SK-N-SH (cell line): ENCODE data around the gene DPYSL5. TPM values are rescaled to one million over a fixed set of nuclear protein-coding genes. Genes with fewer than 3 reads are reported as not detected.

Source experiments
- CTCF ChIA-PET: fragments of 300-600, 350-600 bp; formaldehyde crosslinking; extraction: SDS; loops from one replicate; lab custom pipeline; 2021; lab: Yijun Ruan, JAX
- POLR2A ChIA-PET: fragments of 350-600 bp; sonication (Branson Sonifier 250); formaldehyde crosslinking; extraction: SDS; loops from one replicate; lab custom pipeline; 2020; ENCODE audit warnings: antibody characterized with exemption, inconsistent platforms; lab: Yijun Ruan, JAX
- DNase-seq: peaks from one replicate; pipeline ENCODE4 v3.0.0; 2012
- H2AFZ ChIP-seq: fragments of 200-600 bp; sonication (generic); 2 replicates; pipeline ENCODE4 v1.8.1; 2016; ENCODE audit warnings: antibody characterized with exemption, mild to moderate bottlenecking, low read depth
- H3F3A ChIP-seq: fragments of 200-600 bp; sonication (generic); replicated peaks from 2 replicates; pipeline ENCODE3; 2016; ENCODE audit warnings: antibody characterized with exemption, mild to moderate bottlenecking; ENCODE audit not compliant: insufficient read depth
- H3K27ac ChIP-seq, 2 experiments: fragments of 200-500 bp in 1 of 2; fragments of 200-600 bp in 1 of 2; sonication (Bioruptor generic) in 1 of 2; sonication (generic), shearing (Covaris generic) in 1 of 2; 2 replicates each; pipeline versions ENCODE4 v1.5.1 to v1.6.1; 2014 to 2016; ENCODE audit warnings: low read depth in 2 of 2, inconsistent platforms in 1 of 2, low read length in 1 of 2, mild to moderate bottlenecking in 1 of 2, mixed read lengths in 1 of 2
- H3K27me3 ChIP-seq: fragments of 200-600 bp; sonication (generic), shearing (Covaris generic); 2 replicates; pipeline ENCODE4 v1.6.1; 2016; ENCODE audit warnings: mixed run types; ENCODE audit not compliant: insufficient read depth
- H3K36me3 ChIP-seq, 2 experiments: fragments of 200-500 bp in 1 of 2; fragments of 200-600 bp in 1 of 2; sonication (Bioruptor generic) in 1 of 2; sonication (generic) in 1 of 2; replicated peaks in 1 of 2; 2 replicates each; pipeline versions ENCODE3 to v1.5.1; 2014 to 2016; ENCODE audit warnings: low read length in 1 of 2, mild to moderate bottlenecking in 1 of 2; ENCODE audit not compliant: insufficient read depth in 2 of 2, control insufficient read depth in 1 of 2
- H3K4me1 ChIP-seq, 2 experiments: fragments of 200-500 bp in 1 of 2; fragments of 200-600 bp in 1 of 2; sonication (Bioruptor generic) in 1 of 2; sonication (generic), shearing (Covaris generic) in 1 of 2; 2 replicates each; pipeline versions ENCODE4 v1.5.1 to v1.6.1; 2014 to 2016; ENCODE audit warnings: low read depth in 1 of 2, low read length in 1 of 2, mixed run types in 1 of 2; ENCODE audit not compliant: insufficient read depth in 2 of 2, control insufficient read depth in 1 of 2
- H3K4me2 ChIP-seq: fragments of 200-600 bp; sonication (generic), shearing (Covaris generic); 2 replicates; pipeline ENCODE4 v1.6.1; 2017; ENCODE audit warnings: mixed run types
- H3K4me3 ChIP-seq, 2 experiments: fragments of 200-500 bp in 1 of 2; fragments of 200-600 bp in 1 of 2; sonication (Bioruptor generic) in 1 of 2; sonication (generic), shearing (Covaris generic) in 1 of 2; 2 replicates each; pipeline versions ENCODE4 v1.5.1 to v1.8.1; 2014 to 2016; ENCODE audit warnings: low read depth in 2 of 2, inconsistent platforms in 1 of 2, low read length in 1 of 2, mild to moderate bottlenecking in 1 of 2, mixed read lengths in 1 of 2, moderate library complexity in 1 of 2
- H3K79me2 ChIP-seq: fragments of 200-600 bp; sonication (generic); 2 replicates; pipeline ENCODE4 v1.8.1; 2017; ENCODE audit warnings: mild to moderate bottlenecking; ENCODE audit not compliant: insufficient read depth
- H3K9ac ChIP-seq: fragments of 200-600 bp; sonication (generic); 2 replicates; pipeline ENCODE4 v1.6.1; 2017; ENCODE audit warnings: mixed run types
- H3K9me2 ChIP-seq: fragments of 200-600 bp; sonication (generic); 2 replicates; pipeline ENCODE4 v1.6.1; 2017; ENCODE audit warnings: mixed run types
- H3K9me3 ChIP-seq: fragments of 200-600 bp; sonication (generic); 2 replicates; pipeline ENCODE4 v1.6.1; 2017; ENCODE audit warnings: mixed run types, mild to moderate bottlenecking, moderate library complexity
- H4K20me1 ChIP-seq: fragments of 200-600 bp; sonication (generic); 2 replicates; pipeline ENCODE4 v1.6.1; 2017; ENCODE audit warnings: mild to moderate bottlenecking, mixed run types; ENCODE audit not compliant: insufficient read depth
- ELF1 ChIP-seq: IDR thresholded peaks from 2 replicates; pipeline ENCODE4 v1.4.0; 2012
- FOSL2 ChIP-seq: IDR thresholded peaks from 2 replicates; pipeline ENCODE4 v1.4.0; 2012; ENCODE audit warnings: low read depth, mild to moderate bottlenecking, moderate library complexity, borderline replicate concordance
- FOXJ3 ChIP-seq: sonication (generic); formaldehyde crosslinking; IDR thresholded peaks from 2 replicates; pipeline ENCODE4 v1.5.1; 2020; ENCODE audit warnings: mild to moderate bottlenecking, missing genetic modification reagents
- FOXM1 ChIP-seq: IDR thresholded peaks from 2 replicates; pipeline ENCODE4 v1.4.0; 2012; ENCODE audit warnings: low read depth, mild to moderate bottlenecking
- GABPA ChIP-seq: IDR thresholded peaks from 2 replicates; pipeline ENCODE4 v1.4.0; 2012; ENCODE audit warnings: low read depth, mild to moderate bottlenecking
- MAX ChIP-seq: IDR thresholded peaks from 2 replicates; pipeline ENCODE4 v1.4.0; 2012; ENCODE audit warnings: low read depth
- MXI1 ChIP-seq: IDR thresholded peaks from 2 replicates; pipeline ENCODE4 v1.6.1; 2012; ENCODE audit warnings: mild to moderate bottlenecking, low read depth, low read length, improper control_type of control experiment
- NRF1 ChIP-seq: IDR thresholded peaks from 2 replicates; pipeline ENCODE4 v1.6.1; 2012; ENCODE audit warnings: low read depth, mild to moderate bottlenecking, low read length
- RAD21 ChIP-seq: IDR thresholded peaks from 2 replicates; pipeline ENCODE4 v1.6.1; 2012; ENCODE audit warnings: mild to moderate bottlenecking, low read length
- RCOR1 ChIP-seq: fragments of 150-350 bp; IDR thresholded peaks from 2 replicates; pipeline ENCODE4 v1.6.1; 2017; ENCODE audit warnings: antibody characterized with exemption, low read length
- REST ChIP-seq: IDR thresholded peaks from 2 replicates; pipeline ENCODE4 v1.6.1; 2012; ENCODE audit warnings: mild to moderate bottlenecking, low read depth, low read length, moderate library complexity
- RFX5 ChIP-seq: IDR thresholded peaks from 2 replicates; pipeline ENCODE4 v1.6.1; 2012; ENCODE audit warnings: mild to moderate bottlenecking, improper control_type of control experiment, low read length
- RXRA ChIP-seq: IDR thresholded peaks from 2 replicates; pipeline ENCODE4 v1.4.0; 2012; ENCODE audit warnings: low read depth, mild to moderate bottlenecking, borderline replicate concordance
- TAF1 ChIP-seq: IDR thresholded peaks from 2 replicates; pipeline ENCODE4 v1.6.1; 2012; ENCODE audit warnings: low read depth, mild to moderate bottlenecking, low read length, moderate library complexity, borderline replicate concordance
- TCF12 ChIP-seq: IDR thresholded peaks from 2 replicates; pipeline ENCODE4 v1.4.0; 2012
- TEAD4 ChIP-seq: IDR thresholded peaks from 2 replicates; pipeline ENCODE4 v1.4.0; 2012; ENCODE audit warnings: mild to moderate bottlenecking, borderline replicate concordance; ENCODE audit not compliant: insufficient read depth
- USF2 ChIP-seq: fragments of 150-350 bp; IDR thresholded peaks from 2 replicates; pipeline ENCODE4 v1.6.1; 2017; ENCODE audit warnings: antibody characterized with exemption, low read length, low read depth, borderline replicate concordance
- YY1 ChIP-seq: IDR thresholded peaks from 2 replicates; pipeline ENCODE4 v1.4.0; 2012; ENCODE audit warnings: low read depth, mild to moderate bottlenecking
- WGBS: methylation state at CpG from one replicate; pipeline ENCODE4 v1.1.6; 2017; ENCODE audit warnings: low lambda C conversion rate; 5-methylcytosine and 5-hydroxymethylcytosine counted together
- polyA plus RNA-seq, 3 experiments: library from polyadenylated mRNA; depleted of rRNA; stranded (reverse); fragments of >200 nt; gene quantifications; 2 replicates each; pipeline ENCODE4 v1.2.3, GENCODE V29; 2012
- TF ChIP-seq, protein P1 (sequence below): fragments of 200-600 bp; sonication (generic); IDR thresholded peaks from 2 replicates; pipeline ENCODE4 v1.6.1; 2017; ENCODE audit warnings: antibody characterized with exemption, mild to moderate bottlenecking, moderate library complexity
- TF ChIP-seq, protein P2 (sequence below): fragments of 150-350 bp; IDR thresholded peaks from 2 replicates; pipeline ENCODE4 v1.6.1; 2016; ENCODE audit warnings: mild to moderate bottlenecking, low read depth, low read length

Gene DPYSL5
- polyA plus RNA-seq, 1 of the 3 experiments (the other 2 are of a cell fraction): 0.79 TPM

- Histone ChIP-seq H3K36me3 (no peaks in the 10 kb centered on the region), H3K4me3 (no peak overlapping the region), H3K4me2 (no peak overlapping the region), H3F3A (no peaks in the 10 kb centered on the region), H4K20me1 (no peaks in the 10 kb centered on the region), H3K27ac (no peak overlapping the region), H3K9ac (no peak overlapping the region), H3K9me3 (no peaks in the 10 kb centered on the region), H3K27me3 (peaks cover 41% of the 10 kb centered on the region; the same call in 1 of the 2 replicates), H3K79me2 (no peaks in the 10 kb centered on the region), H2AFZ (no peak overlapping the region), H3K9me2 (no peaks in the 10 kb centered on the region), H3K4me1 (peaks cover 0 to 15% of the 10 kb centered on the region in 2 experiments; a peak in 1 of 4 replicates)
- no peak for DNase-seq
- 92% methylated on average over 3 of the region's 3 CpGs for WGBS
- TF ChIP-seq TEAD4 (no peak), TAF1 (no peak), FOXJ3 (no peak), MXI1 (no peak), RFX5 (no peak), TCF12 (no peak), FOXM1 (no peak), ELF1 (no peak), GABPA (no peak), RXRA (no peak), RAD21 (no peak), FOSL2 (no peak), REST (no peak), YY1 (no peak), MAX (no peak), RCOR1 (no peak), NRF1 (no peak), USF2 (no peak)
- TF ChIP-seq, protein P1, sequence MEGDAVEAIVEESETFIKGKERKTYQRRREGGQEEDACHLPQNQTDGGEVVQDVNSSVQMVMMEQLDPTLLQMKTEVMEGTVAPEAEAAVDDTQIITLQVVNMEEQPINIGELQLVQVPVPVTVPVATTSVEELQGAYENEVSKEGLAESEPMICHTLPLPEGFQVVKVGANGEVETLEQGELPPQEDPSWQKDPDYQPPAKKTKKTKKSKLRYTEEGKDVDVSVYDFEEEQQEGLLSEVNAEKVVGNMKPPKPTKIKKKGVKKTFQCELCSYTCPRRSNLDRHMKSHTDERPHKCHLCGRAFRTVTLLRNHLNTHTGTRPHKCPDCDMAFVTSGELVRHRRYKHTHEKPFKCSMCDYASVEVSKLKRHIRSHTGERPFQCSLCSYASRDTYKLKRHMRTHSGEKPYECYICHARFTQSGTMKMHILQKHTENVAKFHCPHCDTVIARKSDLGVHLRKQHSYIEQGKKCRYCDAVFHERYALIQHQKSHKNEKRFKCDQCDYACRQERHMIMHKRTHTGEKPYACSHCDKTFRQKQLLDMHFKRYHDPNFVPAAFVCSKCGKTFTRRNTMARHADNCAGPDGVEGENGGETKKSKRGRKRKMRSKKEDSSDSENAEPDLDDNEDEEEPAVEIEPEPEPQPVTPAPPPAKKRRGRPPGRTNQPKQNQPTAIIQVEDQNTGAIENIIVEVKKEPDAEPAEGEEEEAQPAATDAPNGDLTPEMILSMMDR: no peak
- TF ChIP-seq, protein P2, sequence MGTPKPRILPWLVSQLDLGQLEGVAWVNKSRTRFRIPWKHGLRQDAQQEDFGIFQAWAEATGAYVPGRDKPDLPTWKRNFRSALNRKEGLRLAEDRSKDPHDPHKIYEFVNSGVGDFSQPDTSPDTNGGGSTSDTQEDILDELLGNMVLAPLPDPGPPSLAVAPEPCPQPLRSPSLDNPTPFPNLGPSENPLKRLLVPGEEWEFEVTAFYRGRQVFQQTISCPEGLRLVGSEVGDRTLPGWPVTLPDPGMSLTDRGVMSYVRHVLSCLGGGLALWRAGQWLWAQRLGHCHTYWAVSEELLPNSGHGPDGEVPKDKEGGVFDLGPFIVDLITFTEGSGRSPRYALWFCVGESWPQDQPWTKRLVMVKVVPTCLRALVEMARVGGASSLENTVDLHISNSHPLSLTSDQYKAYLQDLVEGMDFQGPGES: no peak
- POLR2A ChIA-PET: no interaction called here
- CTCF ChIA-PET: interaction anchor here (1.6 to 21.9 kb wide), 5 partner anchors 13 to 102 kb away, joined by 7 to 1017 read pairs (median 60); partner anchors contain the start of genes DPYSL5 and TMEM214
Measured at GRCh38 chr2:26948800-26949199, 100.9 kb downstream of the DPYSL5 start.
